ENCODE measurements around the gene FOXR1. TPM values are rescaled to one million over a fixed set of nuclear protein-coding genes. Genes with fewer than 3 reads are reported as not detected.
A peak's percentile ranks its signal among the peaks of the same experiment; 100 is the strongest.
"Not testable (repeated sequence)": the region's sequence is repeated elsewhere in the genome, so short reads cannot be mapped to it uniquely, and the experiment has no call there.

Gene FOXR1
- total and polyA plus RNA-seq, 7 experiments from 2014 or later, result not detected

GRCh38 chr11:118979434-118979833 is 7.9 kb downstream of the FOXR1 start:
- Histone ChIP-seq H3K9me3 (ENCODE audit: control insufficient read depth in 2 of 3, low read length in 3 of 3) (no peaks in the 10 kb centered on the region), H3K27me3 (ENCODE audit: control insufficient read depth in 2 of 2, insufficient read depth in 2 of 2, low read length in 2 of 2) (no peaks in the 10 kb centered on the region), H3K36me3 (ENCODE audit: control insufficient read depth in 2 of 3, insufficient read depth in 3 of 3, low read length in 3 of 3) (no peaks in the 10 kb centered on the region), H3K4me1 (ENCODE audit: control insufficient read depth in 2 of 2, insufficient read depth in 2 of 2, low read length in 2 of 2) (no peaks in the 10 kb centered on the region), H3K4me3 (ENCODE audit: low read length) (no peak overlapping the region), H3K27ac (ENCODE audit: low read depth, low read length) (no peak overlapping the region)
- H3K9me3 Mint-ChIP-seq, result peaks cover 0 to 3% (median 0%) of the 10 kb centered on the region in 11 donors
- ChIA-PET POLR2A (interaction anchor here (1.2 kb wide), 1 partner anchor 18 kb away, joined by 3 read pairs; no protein-coding TSS in a partner anchor), CTCF (interaction anchor here (1.0 kb wide), 1 partner anchor 22 kb away, joined by 3 read pairs; no protein-coding TSS in a partner anchor)
- ATAC-seq (no peak), DNase-seq (no peak)
- H3K36me3 Mint-ChIP-seq, result no peaks in the 10 kb centered on the region
- H3K27me3 Mint-ChIP-seq, result peaks cover 0 to 13% (median 5%) of the 10 kb centered on the region in 5 donors
- intact Hi-C loops (cut with micrococcal nuclease), result no loop called here
- no peak overlapping the region for H3K4me3 Mint-ChIP-seq
- no peaks in the 10 kb centered on the region for H3K4me1 Mint-ChIP-seq
- H3K27ac Mint-ChIP-seq, result no peak overlapping the region

GRCh38 chr11:118980191-118980881 is 8.8 kb downstream of the FOXR1 start:
- H3K27ac Mint-ChIP-seq, result peak overlapping the region in 2 of 9 donors; percentile 6 to 58
- H3K27me3 ChIP-seq (ENCODE audit: control insufficient read depth in 2 of 2, insufficient read depth in 2 of 2, low read length in 2 of 2), result no peaks in the 10 kb centered on the region
- intact Hi-C loops (cut with micrococcal nuclease), result no loop called here
- peaks cover 0 to 7% (median 4%) of the 10 kb centered on the region in 5 donors for H3K27me3 Mint-ChIP-seq
- no peak overlapping the region for H3K4me3 ChIP-seq (ENCODE audit: low read length)
- no peak overlapping the region for H3K27ac ChIP-seq (ENCODE audit: low read depth, low read length)
- ATAC-seq (no peak), DNase-seq (no peak)
- H3K9me3 ChIP-seq (ENCODE audit: control insufficient read depth in 2 of 3, low read length in 3 of 3), result no peaks in the 10 kb centered on the region
- H3K4me1 ChIP-seq (ENCODE audit: control insufficient read depth in 2 of 2, insufficient read depth in 2 of 2, low read length in 2 of 2), result no peaks in the 10 kb centered on the region
- ChIA-PET CTCF (no interaction called here), POLR2A (interaction anchor here (1.2 kb wide), 1 partner anchor 17 kb away, joined by 3 read pairs; no protein-coding TSS in a partner anchor)
- peaks cover 0 to 1% (median 0%) of the 10 kb centered on the region in 11 donors for H3K9me3 Mint-ChIP-seq
- H3K36me3 Mint-ChIP-seq, result no peaks in the 10 kb centered on the region
- H3K36me3 ChIP-seq (ENCODE audit: control insufficient read depth in 2 of 3, insufficient read depth in 3 of 3, low read length in 3 of 3), result no peaks in the 10 kb centered on the region
- no peaks in the 10 kb centered on the region for H3K4me1 Mint-ChIP-seq
- no peak overlapping the region for H3K4me3 Mint-ChIP-seq

GRCh38 chr11:118984337-118984736 is 12.8 kb downstream of the FOXR1 start:
- H3K27me3 ChIP-seq (ENCODE audit: control insufficient read depth in 2 of 2, insufficient read depth in 2 of 2, low read length in 2 of 2); H3K4me1 Mint-ChIP-seq; H3K27ac ChIP-seq (ENCODE audit: low read depth, low read length); H3K9me3 Mint-ChIP-seq; H3K27me3 Mint-ChIP-seq; H3K9me3 ChIP-seq (ENCODE audit: control insufficient read depth in 2 of 3, low read length in 3 of 3); H3K36me3 ChIP-seq (ENCODE audit: control insufficient read depth in 2 of 3, insufficient read depth in 3 of 3, low read length in 3 of 3); ATAC-seq; H3K4me3 Mint-ChIP-seq; H3K36me3 Mint-ChIP-seq; DNase-seq; intact Hi-C loops (cut with micrococcal nuclease); H3K4me3 ChIP-seq (ENCODE audit: low read length); POLR2A ChIA-PET; H3K4me1 ChIP-seq (ENCODE audit: control insufficient read depth in 2 of 2, insufficient read depth in 2 of 2, low read length in 2 of 2); CTCF ChIA-PET: not testable (repeated sequence)
- H3K27ac Mint-ChIP-seq, result peak overlapping the region in 1 of 9 donors; percentile 38

GRCh38 chr11:118984825-118985224 is 13.3 kb downstream of the FOXR1 start:
- Mint-ChIP-seq H3K4me1 (peaks cover 0 to 8% (median 4%) of the 10 kb centered on the region in 7 donors), H3K9me3 (no peaks in the 10 kb centered on the region), H3K27me3 (no peaks in the 10 kb centered on the region), H3K27ac (no peak overlapping the region), H3K36me3 (no peaks in the 10 kb centered on the region), H3K4me3 (no peak overlapping the region)
- Histone ChIP-seq H3K4me1 (ENCODE audit: control insufficient read depth in 2 of 2, insufficient read depth in 2 of 2, low read length in 2 of 2) (no peaks in the 10 kb centered on the region), H3K27ac (ENCODE audit: low read depth, low read length) (no peak overlapping the region), H3K4me3 (ENCODE audit: low read length) (no peak overlapping the region), H3K36me3 (ENCODE audit: control insufficient read depth in 2 of 3, insufficient read depth in 3 of 3, low read length in 3 of 3) (no peaks in the 10 kb centered on the region), H3K27me3 (ENCODE audit: control insufficient read depth in 2 of 2, insufficient read depth in 2 of 2, low read length in 2 of 2) (no peaks in the 10 kb centered on the region), H3K9me3 (ENCODE audit: control insufficient read depth in 2 of 3, low read length in 3 of 3) (no peaks in the 10 kb centered on the region)
- ATAC-seq (no peak), DNase-seq (no peak)
- intact Hi-C loops (cut with micrococcal nuclease), result no loop called here
- ChIA-PET CTCF (no interaction called here), POLR2A (no interaction called here)

GRCh38 chr11:118988280-118988679 is 16.7 kb downstream of the FOXR1 start:
- Histone ChIP-seq H3K9me3 (ENCODE audit: control insufficient read depth in 2 of 3, low read length in 3 of 3) (no peaks in the 10 kb centered on the region), H3K27ac (ENCODE audit: low read depth, low read length) (no peak overlapping the region), H3K4me3 (ENCODE audit: low read length) (no peak overlapping the region), H3K4me1 (ENCODE audit: control insufficient read depth in 2 of 2, insufficient read depth in 2 of 2, low read length in 2 of 2) (no peaks in the 10 kb centered on the region), H3K36me3 (ENCODE audit: control insufficient read depth in 2 of 3, insufficient read depth in 3 of 3, low read length in 3 of 3) (no peaks in the 10 kb centered on the region), H3K27me3 (ENCODE audit: control insufficient read depth in 2 of 2, insufficient read depth in 2 of 2, low read length in 2 of 2) (no peaks in the 10 kb centered on the region)
- no peaks in the 10 kb centered on the region for H3K9me3 Mint-ChIP-seq
- ChIA-PET CTCF (no interaction called here), POLR2A (interaction anchor here (0.6 to 1.0 kb wide), 2 partner anchors 10 to 14 kb away, joined by 3 read pairs; no protein-coding TSS in a partner anchor)
- H3K4me3 Mint-ChIP-seq, result no peak overlapping the region
- peaks cover 0 to 8% (median 4%) of the 10 kb centered on the region in 7 donors for H3K4me1 Mint-ChIP-seq
- no peak for ATAC-seq
- DNase-seq, result no peak
- no peaks in the 10 kb centered on the region for H3K27me3 Mint-ChIP-seq
- peak overlapping the region in 1 of 9 donors; percentile 67 for H3K27ac Mint-ChIP-seq
- H3K36me3 Mint-ChIP-seq, result peaks cover 0 to 1% (median 0%) of the 10 kb centered on the region in 5 donors
- intact Hi-C loops (cut with micrococcal nuclease), result no loop called here

GRCh38 chr11:118991486-118992038 is 20.0 kb downstream of the FOXR1 start:
- intact Hi-C loops (cut with micrococcal nuclease); H3K27me3 ChIP-seq (ENCODE audit: control insufficient read depth in 2 of 2, insufficient read depth in 2 of 2, low read length in 2 of 2); CTCF ChIA-PET; H3K27me3 Mint-ChIP-seq; H3K27ac ChIP-seq (ENCODE audit: low read depth, low read length); POLR2A ChIA-PET; H3K36me3 Mint-ChIP-seq; H3K4me3 ChIP-seq (ENCODE audit: low read length); H3K9me3 Mint-ChIP-seq; H3K9me3 ChIP-seq (ENCODE audit: control insufficient read depth in 2 of 3, low read length in 3 of 3); H3K4me3 Mint-ChIP-seq; H3K4me1 ChIP-seq (ENCODE audit: control insufficient read depth in 2 of 2, insufficient read depth in 2 of 2, low read length in 2 of 2); H3K27ac Mint-ChIP-seq; DNase-seq; ATAC-seq; H3K36me3 ChIP-seq (ENCODE audit: control insufficient read depth in 2 of 3, insufficient read depth in 3 of 3, low read length in 3 of 3): not testable (repeated sequence)
- peaks cover 2 to 17% (median 11%) of the 10 kb centered on the region in 7 donors for H3K4me1 Mint-ChIP-seq

Measured in naive thymus-derived CD4-positive, alpha-beta T cell (primary cell).